Measurements from ENCODE around the gene EXOC3L4.
"Not testable (repeated sequence)": the region's sequence is repeated elsewhere in the genome, so short reads cannot be mapped to it uniquely, and the experiment has no call there.

EXOC3L4 gene

DNA sequence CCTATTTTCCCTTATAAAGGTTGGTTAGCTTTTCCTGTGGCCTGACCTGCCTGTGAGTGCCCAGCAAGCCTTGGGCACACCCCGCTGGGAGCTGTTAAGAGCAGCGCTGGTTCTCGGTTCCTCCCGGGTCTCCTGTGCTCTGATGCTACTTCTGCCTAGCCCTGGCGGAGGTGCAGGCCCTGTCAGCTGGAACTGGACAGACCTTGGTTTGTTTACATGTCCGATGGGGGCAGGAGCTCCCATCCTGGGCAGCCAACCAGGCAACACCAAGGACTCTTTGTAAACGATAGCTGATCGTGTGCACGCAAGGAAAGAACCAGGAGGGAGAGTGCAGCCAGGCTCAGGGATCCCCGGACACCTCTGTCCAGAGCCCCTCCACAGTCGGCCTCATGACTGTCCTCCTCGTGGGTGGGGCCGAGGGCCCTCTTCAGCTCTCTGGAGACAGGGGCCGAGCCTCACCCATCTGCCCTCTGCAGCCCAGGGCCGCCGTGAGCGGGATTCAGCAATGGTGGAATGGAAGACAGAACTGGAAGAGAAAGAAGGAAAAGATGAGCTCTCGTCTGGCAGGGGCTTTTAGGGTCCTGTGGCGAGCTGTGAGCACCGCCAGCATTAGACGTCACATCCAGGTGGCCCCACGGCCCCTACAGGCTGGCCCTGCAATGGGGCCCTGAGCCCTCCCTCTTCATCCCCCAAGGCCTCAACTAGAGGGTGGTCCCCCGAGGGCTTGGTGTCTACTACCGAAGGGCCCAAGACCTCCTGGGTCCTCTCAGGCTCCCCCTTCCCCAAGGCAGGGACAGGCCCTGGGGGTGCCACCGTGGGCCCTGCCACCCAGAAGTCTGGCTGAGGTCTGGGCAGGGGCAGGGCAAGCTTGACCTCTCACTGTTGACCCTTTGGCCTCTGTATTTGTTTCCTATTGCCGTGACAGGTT, 41.1 kb downstream of the EXOC3L4 start:
- DNase-seq = no peak

DNA sequence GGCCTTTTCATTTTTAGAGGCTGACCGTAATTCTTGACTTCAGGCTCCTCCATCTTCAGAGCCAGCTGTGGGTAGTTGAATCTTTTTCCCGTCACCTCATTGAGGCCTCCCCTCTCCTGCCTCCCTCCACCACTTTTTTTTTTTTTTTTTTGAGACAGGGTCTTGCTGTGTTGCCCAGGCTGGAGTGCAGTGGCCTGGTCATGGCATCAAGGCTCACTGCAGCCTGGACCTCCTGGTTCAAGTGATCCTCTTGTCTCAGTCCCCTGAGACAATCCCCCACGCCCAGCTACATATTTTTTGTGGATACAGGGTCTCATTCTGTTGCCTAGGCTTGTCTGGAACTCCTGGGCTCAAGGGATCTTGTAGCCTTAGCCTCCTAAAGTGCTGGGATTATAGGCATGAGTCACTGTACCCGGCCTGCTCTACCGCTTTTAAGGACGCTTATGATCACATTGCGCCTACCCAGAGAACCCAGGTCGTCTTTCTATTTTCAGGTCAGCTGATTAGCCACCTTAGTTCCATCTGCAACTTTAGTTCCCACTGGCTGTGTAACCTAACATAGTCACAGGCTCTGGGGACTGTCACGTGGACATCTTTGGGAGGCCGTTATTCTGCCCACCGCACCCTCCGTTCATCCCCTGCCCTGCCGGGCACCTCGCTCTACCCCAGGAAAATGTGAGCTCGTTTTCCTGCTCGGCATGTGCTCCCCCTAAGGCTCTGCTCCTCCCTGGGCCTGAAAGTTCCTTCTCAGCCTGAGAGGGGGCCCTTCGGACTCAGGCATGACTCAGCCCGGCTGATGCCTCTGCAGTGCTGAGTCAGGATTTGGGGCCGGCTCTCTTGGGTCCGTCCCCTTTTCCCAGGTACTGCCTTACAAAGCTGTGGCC, 42.1 kb downstream of the EXOC3L4 start:
- peak; percentile 47 for DNase-seq

DNA sequence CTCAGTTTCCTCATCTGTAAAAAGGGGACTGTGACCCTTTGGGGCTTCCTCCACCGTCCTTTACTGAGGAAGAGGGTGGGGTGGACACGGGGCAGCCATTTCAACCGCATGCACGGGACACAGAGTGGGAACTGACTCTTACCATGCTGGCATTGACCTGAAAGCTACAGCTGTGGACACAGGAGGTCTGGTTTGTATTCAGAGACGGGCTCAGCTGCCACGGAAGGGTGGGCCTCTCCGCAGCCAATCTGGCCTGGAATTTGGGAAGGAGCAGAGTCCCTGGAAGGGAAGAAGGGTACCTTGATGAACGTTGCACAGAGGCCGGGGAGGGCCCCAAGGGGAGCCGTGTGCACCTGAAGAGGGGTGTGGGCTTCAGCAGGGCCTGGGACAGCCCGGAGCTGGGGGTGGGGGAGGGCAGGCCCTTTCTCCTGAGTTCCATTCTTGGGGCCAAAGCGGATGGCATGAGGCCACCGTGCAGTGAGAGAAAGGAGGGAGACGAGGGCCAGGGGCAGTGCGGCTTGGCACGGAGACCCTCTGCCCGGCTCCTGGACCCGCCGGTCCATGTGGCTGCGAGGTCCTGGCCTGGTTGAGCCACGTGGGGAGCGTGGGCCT, 43.3 kb downstream of the EXOC3L4 start:
- peak; percentile 41 for DNase-seq

DNA sequence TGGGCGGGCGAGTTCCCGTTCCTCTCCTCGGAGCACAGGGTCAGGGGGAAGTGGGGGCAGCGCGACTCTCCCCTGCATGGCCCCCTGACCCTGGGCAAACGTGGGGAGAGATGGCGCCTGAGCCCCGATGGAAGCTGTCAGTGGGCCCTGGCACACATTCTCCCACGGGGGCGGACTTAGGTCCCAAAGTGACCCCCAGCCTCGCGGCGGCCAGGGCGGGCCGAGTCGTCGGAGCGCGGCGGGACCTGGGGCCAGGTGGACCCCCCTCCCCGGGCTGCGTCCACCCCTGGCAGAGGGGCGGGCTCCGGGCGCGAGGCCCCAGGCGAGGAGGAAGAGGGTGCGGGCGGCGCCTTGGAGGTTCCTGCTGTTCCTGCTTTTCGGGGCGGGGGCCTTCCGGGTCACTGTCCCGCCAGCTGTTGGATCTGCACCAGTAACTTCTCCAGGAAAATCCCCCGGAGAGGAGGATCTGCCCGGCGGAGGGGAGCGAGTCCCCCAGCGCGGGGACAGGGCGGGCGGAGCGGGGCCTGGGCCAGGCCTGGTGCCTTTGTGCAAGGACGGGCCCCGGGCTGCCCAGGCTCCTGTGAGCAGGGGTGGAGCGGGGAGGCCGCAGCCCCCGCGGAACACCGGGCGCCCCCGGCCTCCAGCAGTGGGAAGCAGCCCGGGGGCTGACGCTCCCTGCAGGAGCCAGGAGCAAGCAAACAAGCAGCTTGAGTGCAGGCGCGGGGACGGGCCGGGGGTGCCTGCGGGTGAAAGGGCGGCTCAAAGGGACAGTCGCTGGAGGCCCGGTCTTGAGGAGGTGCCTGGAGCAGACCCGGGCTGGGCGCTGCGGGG, 44.0 kb downstream of the EXOC3L4 start:
- DNase-seq = no peak

DNA sequence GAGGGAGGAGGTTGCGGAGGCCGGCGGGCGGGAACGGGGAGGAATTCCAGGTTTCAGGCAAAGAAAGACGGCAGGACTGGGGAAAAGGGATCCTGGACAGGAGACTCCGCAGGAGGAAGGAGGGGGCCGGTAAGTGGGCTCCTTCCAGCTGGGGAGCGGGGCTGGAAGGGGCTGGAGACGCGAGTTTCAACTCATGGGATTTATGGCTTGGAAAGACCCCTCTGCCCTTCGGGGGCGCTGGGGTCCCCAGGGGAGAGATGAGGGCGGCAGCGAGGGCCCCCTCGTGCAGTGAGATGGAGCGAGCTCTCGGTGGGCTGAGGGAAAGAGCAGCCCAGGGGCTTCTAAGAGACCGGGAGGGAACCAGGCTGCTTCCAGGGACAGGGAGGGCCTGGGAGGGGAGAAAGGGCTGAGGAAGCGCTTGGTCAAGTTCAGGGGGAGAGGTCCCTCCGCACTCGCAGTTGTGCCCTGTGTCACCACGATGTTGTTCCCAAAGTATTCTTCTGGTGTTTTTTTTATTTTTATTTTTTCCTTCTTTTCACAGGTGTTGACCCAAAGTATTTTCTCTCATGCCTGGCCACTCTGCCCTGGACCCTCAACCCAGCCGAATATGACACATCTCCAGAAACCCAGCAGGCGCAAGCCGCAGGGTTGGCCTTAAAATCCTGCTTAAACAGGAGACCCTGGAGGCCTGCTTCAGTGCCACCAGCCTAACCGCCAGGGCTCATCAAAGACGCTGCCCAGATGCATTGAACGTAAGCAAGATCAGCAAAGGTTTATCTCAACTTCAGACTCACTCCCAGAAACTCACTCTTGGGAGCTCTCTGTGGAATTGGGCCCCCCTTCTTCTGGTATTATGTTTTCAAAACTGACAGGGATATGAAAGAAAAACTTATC, 44.9 kb downstream of the EXOC3L4 start:
- no peak for DNase-seq

DNA sequence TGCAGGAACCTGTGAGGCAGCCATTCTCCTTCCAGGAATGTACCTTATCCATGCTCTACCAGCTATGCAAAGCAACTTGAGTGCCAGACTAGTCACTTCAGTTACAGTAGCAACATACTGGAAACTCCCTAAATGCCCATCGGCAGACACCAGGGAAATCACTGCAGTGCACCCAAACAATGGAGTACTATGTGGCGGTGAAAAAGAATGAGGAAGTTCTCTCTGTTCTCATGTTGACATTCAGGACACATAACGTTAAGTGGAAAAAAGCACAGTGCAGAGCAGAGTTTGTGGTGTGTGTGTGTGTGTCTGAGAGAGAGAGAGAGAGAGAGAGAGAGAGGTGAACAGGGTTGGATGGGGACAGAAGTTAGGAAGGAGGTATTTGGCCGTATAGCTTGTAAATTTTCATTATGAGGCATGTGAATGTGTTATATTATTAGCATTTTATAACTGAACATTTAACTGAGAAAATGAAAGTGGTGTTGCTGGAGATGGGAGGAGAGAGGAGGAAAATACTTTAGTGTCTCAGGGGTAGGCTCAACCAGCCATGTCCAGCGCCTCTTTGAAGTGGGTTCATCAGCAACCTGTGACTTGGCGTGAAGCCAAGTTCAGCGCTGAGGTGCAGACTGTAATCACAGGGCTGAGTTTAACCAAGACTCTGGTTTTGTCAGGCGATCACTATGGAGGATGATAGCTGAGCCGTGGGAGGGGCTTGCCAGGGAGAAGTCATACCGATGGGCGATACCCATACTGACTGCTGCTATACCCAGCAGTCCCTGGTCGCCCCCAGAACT, 46.0 kb downstream of the EXOC3L4 start:
- no peak for DNase-seq

DNA sequence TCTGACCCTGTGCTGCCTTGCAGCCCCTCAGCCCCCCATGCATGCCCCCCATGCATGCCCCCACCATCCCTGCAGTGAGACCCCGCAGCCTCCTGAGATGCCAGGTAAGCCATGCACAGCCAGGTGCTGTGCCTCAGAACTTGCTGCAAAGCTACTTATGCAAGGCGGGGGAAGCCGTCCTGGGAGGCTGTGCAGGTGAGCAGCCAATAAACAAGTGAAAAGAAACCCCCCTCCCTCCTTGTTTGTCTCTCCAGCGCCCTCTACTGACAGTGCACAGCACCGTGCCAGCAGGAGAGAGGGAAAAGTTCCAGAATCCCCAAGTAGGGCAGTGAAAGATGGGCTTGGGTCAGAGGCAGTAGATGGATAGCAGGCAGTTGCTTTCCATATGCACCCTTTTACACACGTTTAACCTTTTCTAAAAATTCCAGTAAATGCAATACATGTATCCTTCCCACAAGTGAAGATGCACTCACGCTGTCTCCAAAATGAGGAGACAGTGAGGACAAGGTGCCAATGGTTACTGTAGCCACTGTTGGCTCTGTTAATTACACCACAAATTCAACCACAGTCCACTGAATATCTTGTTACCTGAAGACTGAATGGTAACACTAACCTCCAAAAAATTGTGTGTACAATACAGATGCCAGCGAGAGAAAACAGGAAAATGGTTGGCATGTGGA, 46.7 kb downstream of the EXOC3L4 start:
- DNase-seq = no peak

DNA sequence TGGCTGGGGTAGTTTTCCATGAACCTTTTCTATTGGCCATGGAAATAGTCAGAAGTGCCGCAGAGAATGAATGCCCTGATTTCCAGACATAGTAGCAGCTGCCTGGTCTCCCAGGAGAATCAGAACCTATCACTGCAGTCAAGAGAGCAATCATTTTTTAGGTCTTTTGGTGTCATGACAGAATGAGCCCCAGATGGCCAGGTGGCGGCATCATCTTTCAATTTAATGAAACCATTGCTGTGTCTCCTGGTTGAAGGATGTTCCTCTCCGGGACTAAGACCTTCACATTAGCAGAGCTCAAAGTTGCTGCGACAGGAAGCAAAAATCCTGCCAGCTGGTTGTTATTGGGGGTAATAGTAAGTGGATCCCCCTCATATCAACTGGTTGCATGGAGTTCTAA, 47.5 kb downstream of the EXOC3L4 start:
- no peak for DNase-seq

DNA sequence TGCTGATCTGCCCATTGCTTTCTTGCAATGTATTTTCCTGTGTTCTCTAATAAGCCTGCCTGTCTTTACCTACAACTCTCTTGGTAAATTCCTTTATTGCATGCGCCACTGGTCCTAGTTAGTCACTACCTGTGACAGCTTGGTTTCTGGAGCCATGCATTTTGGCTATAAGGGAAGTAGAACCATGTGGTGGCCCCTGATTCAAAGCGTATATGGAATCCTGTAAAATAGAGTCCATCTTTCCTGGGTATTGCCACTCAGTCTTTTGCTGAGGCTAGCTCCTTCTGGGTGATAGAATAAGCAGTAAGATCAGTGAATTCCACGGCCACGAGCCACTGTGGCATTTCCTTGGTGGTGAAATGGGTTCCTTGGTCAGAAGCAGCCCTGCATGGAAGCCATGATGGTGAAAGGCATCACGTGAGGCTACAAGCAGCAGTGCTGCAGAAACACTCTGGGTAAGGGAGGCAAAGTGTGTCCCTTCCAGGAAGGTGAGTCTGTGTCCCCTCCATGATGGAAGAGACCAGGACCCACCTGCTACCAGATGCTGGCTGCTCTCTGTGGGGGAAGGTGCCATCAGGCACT, 48.3 kb downstream of the EXOC3L4 start:
- DNase-seq = no peak

DNA sequence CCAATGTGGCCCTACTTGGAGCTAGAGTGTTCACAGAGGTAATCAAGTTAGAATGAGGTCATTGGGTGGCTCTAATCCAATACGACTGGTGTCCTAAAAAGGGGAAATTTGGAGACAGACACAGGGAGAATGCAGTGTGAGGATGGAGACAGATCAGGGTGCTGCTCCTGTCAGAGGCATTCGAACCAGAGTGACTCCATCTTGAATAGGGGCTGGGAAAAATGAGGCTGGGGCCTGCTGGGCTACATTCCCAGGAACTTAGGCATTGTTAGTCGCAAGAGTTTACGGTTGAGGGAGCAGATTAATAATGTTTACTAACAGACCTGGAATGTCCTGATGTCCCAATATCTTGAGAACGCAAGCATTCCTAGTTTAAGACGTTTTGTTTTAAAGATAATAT, 49.0 kb downstream of the EXOC3L4 start:
- DNase-seq = no peak

DNA sequence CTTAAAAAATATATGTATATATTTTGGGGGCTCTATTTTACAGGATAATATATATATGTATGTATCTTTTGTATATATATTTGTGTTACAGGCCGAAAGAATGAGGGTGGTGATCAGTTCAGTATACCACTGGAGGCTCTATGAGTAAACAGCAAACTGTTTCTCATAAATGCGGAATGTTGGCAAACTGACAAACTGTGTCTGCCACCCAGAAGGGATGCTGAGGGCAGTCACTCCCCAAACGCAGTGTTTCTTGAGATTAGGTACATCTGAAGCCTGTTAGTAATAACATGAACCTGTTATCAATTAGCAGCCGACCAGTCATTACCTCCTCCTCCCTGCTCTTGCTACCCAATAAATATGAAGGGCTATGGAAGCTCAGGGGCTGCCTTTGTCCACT, 49.6 kb downstream of the EXOC3L4 start:
- DNase-seq = no peak

DNA sequence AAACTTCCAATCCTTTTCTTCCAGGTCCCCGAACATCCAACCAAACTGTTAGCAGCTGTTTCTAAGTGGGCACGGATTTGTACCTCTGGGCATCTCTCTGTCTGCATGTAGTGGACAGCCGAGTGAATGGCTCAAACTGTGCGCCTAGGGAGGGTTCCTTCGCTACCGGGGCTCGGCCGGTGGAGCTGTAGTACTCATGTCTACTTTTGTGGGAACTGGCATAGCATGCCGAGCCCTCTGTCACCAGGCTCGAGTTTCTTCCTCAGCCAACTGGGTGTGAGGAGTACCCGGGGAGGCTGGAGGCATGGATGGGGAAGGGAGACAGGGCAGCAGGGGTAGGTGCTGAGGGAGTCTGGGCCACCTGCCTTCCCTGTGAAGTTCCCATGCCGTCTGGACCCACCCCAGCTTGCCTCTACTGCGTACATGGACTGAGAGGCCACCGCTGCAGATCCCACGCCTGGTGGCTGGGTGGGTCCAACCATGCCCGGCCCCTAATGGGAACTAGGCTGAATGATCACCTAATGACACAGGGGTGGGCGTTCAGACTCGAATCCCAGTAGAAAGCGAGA, 51.7 kb downstream of the EXOC3L4 start:
- DNase-seq = no peak

DNA sequence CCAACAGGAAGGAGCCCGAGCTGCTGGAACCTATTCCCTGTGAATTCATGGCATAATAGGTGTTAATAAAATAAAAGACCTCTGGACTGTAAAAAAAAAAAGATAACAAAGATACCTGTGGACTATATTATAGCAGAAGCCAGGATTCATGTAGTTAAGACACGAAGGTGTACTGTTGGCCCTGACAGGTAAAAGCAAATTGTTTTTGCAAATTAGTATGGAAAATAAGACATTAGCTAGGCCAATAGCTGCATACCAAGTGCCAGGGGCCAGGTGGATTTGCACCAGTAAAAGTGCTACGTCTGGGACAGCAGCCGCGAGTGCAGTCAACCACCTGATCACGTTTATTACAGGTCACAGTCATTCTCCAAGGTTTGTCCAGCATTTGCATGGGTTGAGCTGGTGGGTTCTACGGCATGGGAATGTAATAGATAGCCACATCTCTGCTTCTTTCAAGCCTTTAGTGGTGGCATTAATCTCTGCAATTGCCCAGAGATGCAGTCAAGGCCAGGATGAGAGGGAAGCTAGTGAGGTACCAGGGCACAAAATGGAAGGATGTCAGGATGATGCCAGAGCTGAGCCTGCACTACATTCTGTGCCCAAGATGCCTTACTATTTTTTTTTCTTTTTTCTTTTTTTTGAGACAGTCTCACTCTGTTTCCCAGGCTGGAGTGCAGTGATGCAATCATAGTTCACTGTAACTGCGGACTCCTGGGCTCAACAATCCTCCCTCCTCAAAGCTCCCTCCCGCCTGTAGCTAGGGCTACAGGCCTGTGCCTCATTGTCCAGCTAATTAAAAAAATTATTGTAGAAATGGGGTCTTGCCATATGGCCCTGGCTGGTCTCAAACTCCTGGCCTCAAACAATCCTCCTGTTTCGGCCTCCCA, 55.1 kb downstream of the EXOC3L4 start:
- DNase-seq = no peak

DNA sequence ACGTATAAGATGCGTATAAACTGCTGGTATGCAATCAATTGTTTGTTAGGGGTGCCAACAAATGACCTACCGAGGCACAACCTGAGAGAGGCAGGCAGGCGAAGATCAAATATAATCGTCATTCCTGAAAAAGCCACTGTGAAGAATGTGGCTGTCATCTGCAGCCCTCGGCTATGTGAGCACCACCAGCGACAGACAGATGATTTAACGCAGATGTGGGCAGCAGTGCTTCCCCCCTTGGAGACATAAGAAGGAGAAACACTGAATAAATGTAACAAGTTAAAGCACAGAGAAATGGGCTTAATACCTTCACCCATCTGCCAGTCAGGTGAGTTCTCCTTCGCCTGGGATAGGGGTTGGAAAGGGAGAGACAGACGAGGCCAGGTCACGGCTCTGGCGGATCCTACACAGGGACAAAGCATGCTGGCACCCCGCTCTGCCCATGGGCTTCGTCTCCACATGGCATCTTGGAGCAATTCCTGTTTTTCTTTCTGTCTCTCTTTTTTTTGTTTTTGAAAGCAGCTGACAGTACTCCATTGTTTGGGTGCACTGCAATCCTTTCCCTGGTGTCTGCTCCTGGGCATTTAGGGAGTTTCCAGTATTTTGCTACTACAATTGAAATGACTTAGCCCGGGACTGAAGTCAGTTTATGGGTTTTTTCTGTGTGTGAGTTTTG, 56.9 kb downstream of the EXOC3L4 start:
- no peak for DNase-seq

DNA sequence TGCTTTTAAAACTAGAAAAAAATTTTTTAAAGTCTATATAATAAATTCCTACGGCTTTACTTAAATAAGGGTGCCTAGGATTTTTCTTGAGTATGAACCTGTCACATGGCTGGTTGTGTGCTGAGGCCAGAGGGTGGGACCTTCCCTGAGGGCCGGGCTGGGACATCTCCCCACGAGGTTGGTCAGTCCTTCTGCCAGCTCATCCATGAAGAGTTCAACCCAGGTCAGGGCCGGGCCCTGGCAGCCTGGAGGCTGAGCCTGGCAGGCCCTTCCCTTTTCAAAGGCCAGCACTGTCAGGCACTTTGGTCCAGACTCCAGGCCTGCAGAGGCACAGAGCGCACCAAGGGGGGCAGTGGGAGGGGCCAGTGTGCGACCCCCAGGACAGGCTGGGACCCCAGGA, 60.5 kb downstream of the EXOC3L4 start:
- no peak for DNase-seq

DNA sequence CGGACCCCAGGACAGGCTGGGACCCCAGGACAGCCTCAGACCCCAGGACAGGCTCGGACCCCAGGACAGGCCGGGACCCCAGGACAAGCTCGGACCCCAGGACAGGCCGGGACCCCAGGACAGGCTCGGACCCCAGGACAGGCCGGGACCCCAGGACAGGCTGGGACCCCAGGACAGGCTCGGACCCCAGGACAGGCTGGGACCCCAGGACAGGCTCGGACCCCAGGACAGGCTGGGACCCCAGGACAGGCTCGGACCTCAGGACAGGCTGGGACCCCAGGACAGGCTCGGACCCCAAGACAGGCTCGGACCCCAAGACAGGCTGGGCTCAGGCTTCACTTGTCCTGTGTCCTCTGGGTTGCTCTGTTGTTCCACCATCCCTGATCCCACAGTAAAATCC, 60.9 kb downstream of the EXOC3L4 start:
- DNase-seq = not testable (repeated sequence)

DNA sequence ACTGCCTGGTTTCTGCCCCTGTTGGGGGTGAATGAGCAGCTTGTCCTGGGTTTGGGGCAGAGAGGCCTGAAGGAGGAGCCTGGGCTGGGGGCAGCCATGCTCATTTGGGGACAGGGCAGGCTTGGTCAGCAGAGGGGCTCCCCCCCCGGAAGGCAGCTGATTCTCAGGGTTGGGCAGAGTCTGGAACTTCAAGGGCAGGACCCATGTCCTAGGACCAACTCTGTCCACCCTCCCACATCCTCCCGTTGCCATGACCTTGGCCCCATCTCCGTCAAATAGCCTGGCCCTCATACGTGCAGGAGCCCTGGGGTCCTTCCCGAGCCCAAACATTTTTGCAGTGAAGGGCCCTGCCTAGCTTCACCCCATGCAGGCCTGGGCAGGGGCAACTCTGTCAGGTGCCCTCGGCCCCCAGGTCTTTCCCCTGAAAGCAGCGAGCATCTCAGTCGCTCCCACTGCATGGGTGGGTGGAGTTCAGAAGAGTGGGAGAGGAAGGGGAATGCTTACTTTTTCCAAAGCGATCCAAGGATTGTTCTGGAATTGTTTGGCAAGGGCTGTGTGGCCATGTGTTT, 61.4 kb downstream of the EXOC3L4 start:
- no peak for DNase-seq
